Nephron progenitor cell (in vitro differentiated cells): ENCODE measurements around the gene NFXL1.
"Not testable (repeated sequence)": the region's sequence is repeated elsewhere in the genome, so short reads cannot be mapped to it uniquely, and the experiment has no call there.

Experiments
- DNase-seq: peaks from one replicate; pipeline ENCODE4 v3.0.0; 2021
- H3K27ac Mint-ChIP-seq: 2 replicates; pipeline ENCODE4 v1.8.0; 2021; ENCODE audit warnings: mild to moderate bottlenecking, moderate library complexity, mixed read lengths
- H3K27me3 Mint-ChIP-seq: 2 replicates; pipeline ENCODE4 v1.8.0; 2021; ENCODE audit warnings: mild to moderate bottlenecking, low read depth, mixed read lengths; ENCODE audit not compliant: poor library complexity
- H3K36me3 Mint-ChIP-seq: 2 replicates; pipeline ENCODE4 v1.8.0; 2021; ENCODE audit warnings: low read depth, mixed read lengths
- H3K4me1 Mint-ChIP-seq: 2 replicates; pipeline ENCODE4 v1.8.0; 2021; ENCODE audit warnings: mixed read lengths
- H3K4me3 Mint-ChIP-seq: 2 replicates; pipeline ENCODE4 v1.8.0; 2021; ENCODE audit warnings: mild to moderate bottlenecking, moderate library complexity, mixed read lengths
- H3K9me3 Mint-ChIP-seq: 2 replicates; pipeline ENCODE4 v1.8.0; 2021; ENCODE audit warnings: mild to moderate bottlenecking, moderate library complexity, mixed read lengths
- TF ChIP-seq, protein P1 (sequence below): fragments of 200-600 bp; sonication (generic); IDR thresholded peaks from 2 replicates; pipeline ENCODE4 v1.5.0; 2021; ENCODE audit warnings: antibody characterized with exemption

NFXL1 gene

GRCh38 chr4:47926667-47927258 is 12.4 kb upstream of the NFXL1 start:
- H3K9me3 Mint-ChIP-seq: peaks cover 2% of the 10 kb centered on the region
- H3K4me3 Mint-ChIP-seq: peak overlapping the region; percentile 72
- no peak overlapping the region for H3K27ac Mint-ChIP-seq
- peak; percentile 67 for DNase-seq
- H3K4me1 Mint-ChIP-seq: peaks cover 6% of the 10 kb centered on the region
- no peaks in the 10 kb centered on the region for H3K36me3 Mint-ChIP-seq
- TF ChIP-seq, protein P1, sequence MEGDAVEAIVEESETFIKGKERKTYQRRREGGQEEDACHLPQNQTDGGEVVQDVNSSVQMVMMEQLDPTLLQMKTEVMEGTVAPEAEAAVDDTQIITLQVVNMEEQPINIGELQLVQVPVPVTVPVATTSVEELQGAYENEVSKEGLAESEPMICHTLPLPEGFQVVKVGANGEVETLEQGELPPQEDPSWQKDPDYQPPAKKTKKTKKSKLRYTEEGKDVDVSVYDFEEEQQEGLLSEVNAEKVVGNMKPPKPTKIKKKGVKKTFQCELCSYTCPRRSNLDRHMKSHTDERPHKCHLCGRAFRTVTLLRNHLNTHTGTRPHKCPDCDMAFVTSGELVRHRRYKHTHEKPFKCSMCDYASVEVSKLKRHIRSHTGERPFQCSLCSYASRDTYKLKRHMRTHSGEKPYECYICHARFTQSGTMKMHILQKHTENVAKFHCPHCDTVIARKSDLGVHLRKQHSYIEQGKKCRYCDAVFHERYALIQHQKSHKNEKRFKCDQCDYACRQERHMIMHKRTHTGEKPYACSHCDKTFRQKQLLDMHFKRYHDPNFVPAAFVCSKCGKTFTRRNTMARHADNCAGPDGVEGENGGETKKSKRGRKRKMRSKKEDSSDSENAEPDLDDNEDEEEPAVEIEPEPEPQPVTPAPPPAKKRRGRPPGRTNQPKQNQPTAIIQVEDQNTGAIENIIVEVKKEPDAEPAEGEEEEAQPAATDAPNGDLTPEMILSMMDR: peak; percentile 66
- peaks cover 8% of the 10 kb centered on the region for H3K27me3 Mint-ChIP-seq

DNA sequence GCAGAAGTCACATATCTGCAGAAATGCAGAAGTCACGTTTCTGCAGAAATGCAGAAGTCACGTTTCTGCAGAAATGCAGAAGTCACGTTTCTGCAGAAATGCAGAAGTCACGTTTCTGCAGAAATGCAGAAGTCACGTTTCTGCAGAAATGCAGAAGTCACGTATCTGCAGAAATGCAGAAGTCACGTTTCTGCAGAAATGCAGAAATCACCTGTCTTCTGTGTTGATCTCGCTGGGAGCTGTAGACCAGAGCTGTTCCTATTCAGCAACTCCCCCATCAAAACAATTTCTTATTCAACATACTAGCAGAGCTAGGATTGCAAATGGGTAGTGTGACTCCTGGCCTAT is 8.9 kb upstream of the NFXL1 start:
- H3K9me3 Mint-ChIP-seq: peaks cover 14% of the 10 kb centered on the region
- not testable (repeated sequence) for H3K4me1 Mint-ChIP-seq, H3K36me3 Mint-ChIP-seq, DNase-seq, H3K27ac Mint-ChIP-seq, H3K4me3 Mint-ChIP-seq
- H3K27me3 Mint-ChIP-seq: peaks cover 12% of the 10 kb centered on the region

DNA sequence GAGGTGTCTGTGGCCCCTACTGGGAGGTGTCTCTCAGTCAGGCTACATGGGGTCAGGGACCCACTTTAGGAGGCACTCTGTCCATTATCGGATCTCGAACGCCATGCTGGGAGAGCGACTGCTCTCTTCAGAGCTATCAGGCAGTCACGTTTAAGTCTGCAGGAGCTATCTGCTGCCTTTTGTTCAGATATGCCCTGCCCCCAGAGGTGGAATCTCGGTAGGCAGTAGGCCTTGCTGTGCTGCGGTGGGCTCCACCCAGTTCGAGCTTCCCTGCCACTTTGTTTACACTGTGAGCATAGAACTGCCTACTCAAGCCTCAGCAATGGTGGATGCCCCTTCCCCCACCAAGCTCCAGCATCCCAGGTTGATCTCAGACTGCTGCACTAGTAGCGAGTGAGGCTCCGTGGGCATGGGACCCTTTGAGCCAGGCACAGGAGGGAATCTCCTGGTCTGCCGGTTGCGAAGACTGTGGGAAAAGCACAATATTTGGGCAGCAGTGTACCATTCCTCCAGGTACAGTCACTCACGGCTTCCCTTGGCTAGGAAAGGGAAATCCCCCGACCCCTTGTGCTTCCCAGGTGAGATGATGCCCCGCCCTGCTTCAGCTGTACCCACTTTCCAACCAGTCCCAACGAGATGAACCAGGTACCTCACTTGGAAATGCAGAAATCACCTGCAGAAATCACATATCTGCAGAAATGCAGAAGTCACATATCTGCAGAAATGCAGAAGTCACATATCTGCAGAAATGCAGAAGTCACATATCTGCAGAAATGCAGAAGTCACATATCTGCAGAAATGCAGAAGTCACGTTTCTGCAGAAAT is 8.3 kb upstream of the NFXL1 start:
- not testable (repeated sequence) for H3K4me1 Mint-ChIP-seq, H3K27me3 Mint-ChIP-seq, DNase-seq, H3K4me3 Mint-ChIP-seq, H3K27ac Mint-ChIP-seq
- H3K36me3 Mint-ChIP-seq: peaks cover 14% of the 10 kb centered on the region
- peaks cover 20% of the 10 kb centered on the region for H3K9me3 Mint-ChIP-seq

DNA sequence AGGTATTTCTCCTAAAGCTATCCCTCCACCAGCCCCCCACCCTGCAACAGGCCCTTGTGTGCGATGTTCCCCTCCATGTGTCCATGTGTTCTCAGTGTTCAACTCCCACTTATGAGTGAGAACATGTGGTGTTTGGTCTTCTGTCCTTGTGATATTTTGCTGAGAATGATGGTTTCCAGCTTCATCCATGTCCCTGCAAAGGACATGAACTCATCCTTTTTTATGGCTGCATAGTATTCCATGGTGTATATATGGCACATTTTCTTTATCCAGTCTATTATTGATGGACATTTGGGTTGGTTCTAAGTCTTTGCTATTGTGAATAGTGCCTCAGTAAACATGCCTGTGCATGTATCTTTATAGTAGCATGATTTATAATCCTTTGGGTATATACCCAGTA is 2.8 kb upstream of the NFXL1 start:
- not testable (repeated sequence) for H3K4me3 Mint-ChIP-seq, H3K27ac Mint-ChIP-seq, DNase-seq, H3K27me3 Mint-ChIP-seq
- H3K36me3 Mint-ChIP-seq: peaks cover 22% of the 10 kb centered on the region
- peaks cover 20% of the 10 kb centered on the region for H3K4me1 Mint-ChIP-seq
- H3K9me3 Mint-ChIP-seq: peaks cover 25% of the 10 kb centered on the region

- Mint-ChIP-seq H3K36me3 (peaks cover 37% of the 10 kb centered on the region), H3K4me3 (peak overlapping the region; percentile 99), H3K4me1 (peaks cover 29% of the 10 kb centered on the region), H3K9me3 (peaks cover 21% of the 10 kb centered on the region), H3K27ac (no peak overlapping the region), H3K27me3 (no peaks in the 10 kb centered on the region)
- TF ChIP-seq, protein P1: no peak
- no peak for DNase-seq
These were observed 995 bp upstream of the NFXL1 start for GRCh38 chr4:47915378-47915777.

DNA sequence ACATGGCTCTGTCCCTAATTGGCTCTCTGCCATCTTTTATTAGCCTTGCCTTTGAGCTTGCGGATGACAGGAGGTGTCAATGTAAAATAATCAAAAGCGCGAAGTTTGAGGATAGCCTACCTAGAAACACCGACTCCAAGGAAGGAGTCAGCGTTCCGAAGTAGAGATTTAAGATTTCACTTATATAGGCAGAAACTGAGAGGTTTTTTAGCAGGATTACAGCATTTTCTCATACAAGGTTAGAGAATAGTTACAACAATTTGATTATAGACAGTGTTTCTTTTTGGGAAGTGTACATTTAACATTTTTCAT is 499 bp upstream of the NFXL1 start:
- no peak for DNase-seq
- no peak overlapping the region for H3K27ac Mint-ChIP-seq
- peaks cover 21% of the 10 kb centered on the region for H3K9me3 Mint-ChIP-seq
- H3K4me1 Mint-ChIP-seq: peaks cover 29% of the 10 kb centered on the region
- H3K36me3 Mint-ChIP-seq: peaks cover 42% of the 10 kb centered on the region
- TF ChIP-seq, protein P1: no peak
- H3K4me3 Mint-ChIP-seq: peak overlapping the region; percentile 99
- no peaks in the 10 kb centered on the region for H3K27me3 Mint-ChIP-seq

DNA sequence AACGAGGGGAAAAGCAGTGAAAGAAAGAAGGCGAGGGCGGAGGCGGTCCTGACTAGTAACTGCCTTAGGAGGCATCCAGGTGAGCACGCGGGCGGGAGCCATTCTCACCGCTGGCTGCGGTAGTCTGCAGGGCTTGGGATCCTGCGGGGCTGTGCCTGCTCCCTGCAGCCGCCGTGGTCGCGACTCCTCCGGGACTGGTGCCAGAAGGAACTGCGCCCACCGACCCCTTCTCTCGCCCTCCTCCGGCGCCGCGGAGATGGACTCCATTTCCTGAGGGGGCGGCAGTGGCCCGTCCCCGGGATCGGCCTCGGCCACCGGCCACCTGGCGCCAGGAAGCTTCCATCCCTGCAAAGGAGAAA is 543 bp downstream of the NFXL1 start:
- Mint-ChIP-seq H3K4me3 (peak overlapping the region; percentile 99), H3K27me3 (no peaks in the 10 kb centered on the region), H3K36me3 (peaks cover 47% of the 10 kb centered on the region), H3K4me1 (peaks cover 29% of the 10 kb centered on the region), H3K27ac (peak overlapping the region; percentile 88), H3K9me3 (peaks cover 17% of the 10 kb centered on the region)
- TF ChIP-seq, protein P1: no peak
- DNase-seq: peak; percentile 63
